GM19025 (cell line): ENCODE results near the gene KRT7.
"Not testable (repeated sequence)": the region's sequence is repeated elsewhere in the genome, so short reads cannot be mapped to it uniquely, and the experiment has no call there.

Experiments used
- ATAC-seq: cut with Tn5 transposase; IDR thresholded peaks from one replicate; pipeline ENCODE4 v1.9.1; 2021; ENCODE audit warnings: mild to moderate bottlenecking, low read depth, moderate library complexity; ENCODE audit not compliant: unreplicated experiment

The KRT7 gene

GRCh38 chr12:52243259-52243855, 10.3 kb downstream of the KRT7 start:
- ATAC-seq: no peak

- ATAC-seq: peak; percentile 93
Measured at GRCh38 chr12:52243856-52244614, 11.0 kb downstream of the KRT7 start.

DNA sequence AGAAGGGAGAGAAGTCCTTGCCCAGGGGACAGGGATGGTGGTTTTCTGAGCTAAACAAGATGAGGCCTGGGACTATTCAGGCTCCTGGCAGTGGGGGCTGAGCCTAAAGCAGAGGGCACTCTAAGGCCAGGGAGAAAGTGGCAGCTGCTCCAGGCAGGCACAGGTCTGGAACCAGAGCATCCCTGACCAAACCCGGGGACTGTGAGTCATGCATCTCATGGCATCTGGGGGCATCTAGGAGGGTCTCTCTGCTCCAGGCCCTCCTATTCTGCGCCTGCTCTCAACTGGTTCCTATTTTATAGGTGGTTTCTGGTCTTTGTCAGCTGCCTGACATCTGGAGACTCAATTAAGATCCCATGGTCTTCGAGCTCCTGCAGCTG, 11.6 kb downstream of the KRT7 start:
- no peak for ATAC-seq

- no peak for ATAC-seq
Measured at GRCh38 chr12:52245259-52245961, 12.4 kb downstream of the KRT7 start.

GRCh38 chr12:52245962-52246569, 13.0 kb downstream of the KRT7 start:
- ATAC-seq: no peak

GRCh38 chr12:52246720-52247621, 13.9 kb downstream of the KRT7 start:
- ATAC-seq: no peak

- no peak for ATAC-seq
Measured at GRCh38 chr12:52247622-52248540, 14.8 kb downstream of the KRT7 start.

DNA sequence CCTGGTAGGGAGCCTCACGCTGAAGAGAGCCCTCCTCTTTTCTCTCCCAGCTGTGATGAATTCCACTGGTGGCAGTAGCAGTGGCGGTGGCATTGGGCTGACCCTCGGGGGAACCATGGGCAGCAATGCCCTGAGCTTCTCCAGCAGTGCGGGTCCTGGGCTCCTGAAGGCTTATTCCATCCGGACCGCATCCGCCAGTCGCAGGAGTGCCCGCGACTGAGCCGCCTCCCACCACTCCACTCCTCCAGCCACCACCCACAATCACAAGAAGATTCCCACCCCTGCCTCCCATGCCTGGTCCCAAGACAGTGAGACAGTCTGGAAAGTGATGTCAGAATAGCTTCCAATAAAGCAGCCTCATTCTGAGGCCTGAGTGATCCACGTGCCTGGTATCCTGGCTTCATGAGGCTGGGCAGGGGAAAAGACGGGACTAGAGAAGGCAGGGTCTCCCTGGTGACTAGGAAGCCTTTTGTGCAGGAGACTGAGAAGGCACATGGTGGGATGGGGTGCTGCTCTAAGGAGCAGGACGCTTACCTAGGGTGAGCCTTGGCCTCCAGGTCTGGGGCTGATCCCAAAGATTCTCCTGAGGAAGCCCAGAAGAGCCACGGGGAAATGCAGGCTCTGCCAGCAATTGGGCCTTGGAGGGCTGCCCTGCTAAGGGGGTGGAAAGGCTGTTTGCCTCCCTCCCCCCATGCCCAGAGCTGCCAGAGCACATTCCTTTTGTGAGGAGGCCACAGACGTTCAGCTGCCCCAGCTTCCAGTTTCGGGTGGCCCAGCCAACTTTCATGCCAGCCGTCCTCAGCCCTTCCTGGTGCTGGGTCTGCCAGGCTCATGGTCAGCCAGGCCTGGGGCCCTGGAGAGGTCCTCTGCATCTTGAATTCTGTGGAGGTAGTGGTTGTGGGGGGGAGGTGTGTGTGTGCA, 15.8 kb downstream of the KRT7 start:
- no peak for ATAC-seq

DNA sequence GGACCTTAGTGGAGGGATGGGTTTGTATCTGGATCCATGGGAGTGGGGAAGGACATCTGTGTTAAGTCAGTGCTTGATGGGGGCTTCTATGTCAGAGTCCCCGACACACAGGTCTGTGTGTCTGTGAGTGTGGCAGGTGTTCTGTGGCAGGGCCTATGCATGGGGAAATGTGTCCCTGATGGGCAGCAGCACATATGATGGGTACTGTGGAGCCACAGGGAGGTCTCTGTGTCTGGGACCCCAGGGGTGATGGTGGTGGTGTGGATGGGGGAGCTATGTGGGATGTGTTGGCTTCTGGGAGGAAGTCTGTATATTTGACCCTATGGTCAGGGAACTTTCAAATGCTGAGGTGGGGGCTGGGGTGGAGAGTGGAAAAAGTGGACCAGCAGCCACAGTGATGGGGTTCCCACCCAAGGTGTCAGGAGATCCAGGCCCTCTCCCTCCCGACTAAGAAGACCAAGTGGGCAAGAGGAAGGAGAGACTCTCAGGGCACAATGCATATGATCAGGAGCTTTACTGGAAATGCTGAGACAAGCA, 16.5 kb downstream of the KRT7 start:
- no peak for ATAC-seq

DNA sequence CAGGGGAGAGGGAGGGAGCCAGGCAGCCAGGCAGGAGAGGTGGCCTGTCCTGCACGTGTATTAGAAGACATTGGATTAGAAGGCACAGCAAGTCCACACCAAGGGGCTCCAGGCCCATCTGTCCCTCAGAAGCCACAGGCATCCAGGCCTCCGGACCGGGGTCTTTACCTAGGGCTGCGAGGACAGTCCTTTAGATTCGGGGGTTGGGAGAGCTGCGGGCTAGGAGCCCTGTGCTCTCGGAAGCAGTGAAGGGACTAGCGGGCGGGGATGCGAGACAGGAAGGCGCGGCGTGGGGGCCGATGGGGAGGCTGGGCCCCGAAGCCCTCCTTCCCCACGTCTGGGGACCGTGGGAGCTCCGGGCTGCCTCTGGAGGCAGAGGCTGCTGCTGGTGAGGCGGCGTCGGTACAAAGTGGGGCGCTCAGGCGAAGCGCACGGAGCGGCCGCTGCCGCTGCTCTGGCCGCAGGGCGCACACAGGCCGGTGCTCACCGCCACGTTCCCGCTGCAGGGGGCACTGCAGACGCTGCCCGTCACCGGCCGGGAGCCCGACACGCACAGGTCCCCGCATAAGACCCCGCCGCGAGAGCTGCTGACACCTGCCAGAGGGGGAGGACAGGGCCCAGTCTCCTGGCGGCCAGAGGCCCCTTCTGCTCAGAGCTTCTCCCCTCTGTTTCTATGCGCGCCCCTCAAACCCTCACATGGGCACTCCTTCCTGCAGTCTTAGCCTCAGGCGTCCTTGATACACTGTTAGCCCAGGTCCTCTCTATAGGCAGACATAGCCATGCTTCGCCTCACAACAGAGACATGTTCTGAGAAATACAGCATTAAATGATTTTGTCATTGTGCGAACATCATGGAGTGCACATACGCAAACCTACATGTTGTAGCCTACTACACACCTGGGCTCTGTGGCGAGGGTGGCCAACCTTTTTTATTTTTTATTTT, 17.3 kb downstream of the KRT7 start:
- ATAC-seq: no peak

DNA sequence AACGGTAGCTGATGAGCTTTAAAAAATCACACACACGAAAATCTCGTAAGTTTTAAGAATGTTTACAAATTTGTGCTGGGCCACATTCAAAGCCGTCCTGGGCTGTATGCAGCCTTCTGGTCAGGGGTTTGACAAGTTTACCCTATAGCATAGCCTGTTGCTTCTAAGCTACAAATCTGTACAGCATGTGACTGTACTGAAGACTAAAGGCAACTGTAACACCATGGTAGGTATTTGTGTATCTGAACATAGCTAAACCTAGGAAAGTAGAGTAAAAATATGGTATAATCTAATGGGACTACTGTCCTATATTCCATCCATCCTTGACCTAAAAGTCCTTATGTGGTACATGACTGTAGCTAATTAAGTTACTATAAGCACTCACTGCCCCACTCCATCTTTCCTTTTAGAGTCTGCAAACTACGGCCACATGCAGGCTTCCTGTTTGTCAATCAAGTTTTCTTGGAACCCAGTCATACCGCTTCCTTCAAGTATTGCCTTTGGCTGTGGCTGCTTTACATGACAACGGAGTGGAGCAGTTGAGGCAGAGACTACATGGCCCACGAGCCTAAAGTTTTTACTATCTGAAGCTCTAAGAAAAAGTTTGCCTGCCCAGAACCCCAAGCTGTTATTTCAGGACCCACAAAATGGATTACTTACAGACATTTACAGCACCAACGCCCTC, 18.5 kb downstream of the KRT7 start:
- no peak for ATAC-seq

- not testable (repeated sequence) for ATAC-seq
Measured at GRCh38 chr12:52252175-52252615, 19.2 kb downstream of the KRT7 start.

DNA sequence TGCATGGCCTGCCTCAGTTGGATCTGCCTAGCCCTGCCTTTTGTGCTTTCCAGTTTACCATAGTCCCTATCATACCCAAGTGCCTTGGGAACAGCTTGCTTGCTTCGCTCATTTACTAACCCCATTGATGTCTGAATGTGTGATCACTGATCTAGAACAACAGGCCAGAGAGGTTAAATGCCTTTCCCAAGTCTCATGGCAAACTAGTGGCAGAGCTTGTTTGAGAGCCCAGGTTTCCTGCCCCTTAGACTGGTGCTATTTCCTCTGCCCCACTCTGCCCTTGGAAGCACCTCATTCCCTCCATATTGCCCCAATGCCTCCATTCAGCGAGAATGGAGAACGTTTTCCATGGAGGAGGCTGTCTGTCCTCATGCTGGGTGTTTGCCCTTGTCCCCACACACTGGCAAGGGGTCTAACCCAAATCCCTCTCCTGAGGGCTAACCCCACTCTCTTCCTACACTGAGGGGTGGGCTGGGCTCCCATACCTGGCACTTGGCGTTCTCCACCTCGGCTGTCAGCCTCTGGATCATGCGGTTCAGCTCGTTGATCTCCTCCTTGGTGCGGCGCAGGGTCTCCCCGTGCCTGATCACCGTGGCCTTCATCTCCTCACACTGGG, 19.8 kb downstream of the KRT7 start:
- ATAC-seq: no peak

DNA sequence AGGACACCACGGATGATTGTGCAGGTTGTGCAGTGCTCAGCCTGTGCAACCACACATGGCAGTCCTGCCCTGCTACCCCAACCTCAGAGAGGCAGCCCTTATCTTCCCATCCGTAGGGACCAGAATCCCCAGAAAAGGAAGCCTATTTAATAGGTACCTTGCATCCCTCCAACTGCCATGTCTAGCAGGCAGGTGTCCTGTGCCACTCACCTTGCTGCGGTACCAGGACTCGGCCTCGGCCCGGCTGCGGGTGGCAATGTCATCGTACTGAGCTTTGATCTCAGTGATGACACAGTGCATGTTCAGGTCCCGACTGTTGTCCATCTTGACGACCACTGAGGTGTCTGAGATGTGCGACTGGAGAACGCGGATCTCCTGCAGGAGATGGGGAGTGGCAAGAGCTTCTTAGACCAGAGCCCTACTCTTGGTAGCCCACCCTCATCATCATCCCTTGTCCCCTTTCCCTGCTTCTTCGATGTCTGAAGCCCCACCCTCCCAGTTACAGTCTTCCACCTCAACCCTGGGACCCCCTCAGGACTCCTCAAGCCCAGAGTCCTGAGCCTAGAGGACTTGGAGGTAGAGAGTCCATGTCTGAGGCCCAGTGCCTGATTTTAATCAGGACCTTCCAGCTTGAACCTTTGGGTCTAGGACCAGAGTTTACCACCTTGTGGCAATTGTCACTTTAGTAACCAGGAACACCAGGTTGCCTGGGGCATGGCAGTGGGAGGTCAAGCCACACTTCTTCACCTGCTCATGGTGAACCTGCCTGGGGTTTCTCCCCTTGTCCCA, 20.5 kb downstream of the KRT7 start:
- ATAC-seq: no peak
